ENCODE measurements around the gene RAB17.
A peak's percentile ranks its signal among the peaks of the same experiment; 100 is the strongest.

The RAB17 gene

DNA sequence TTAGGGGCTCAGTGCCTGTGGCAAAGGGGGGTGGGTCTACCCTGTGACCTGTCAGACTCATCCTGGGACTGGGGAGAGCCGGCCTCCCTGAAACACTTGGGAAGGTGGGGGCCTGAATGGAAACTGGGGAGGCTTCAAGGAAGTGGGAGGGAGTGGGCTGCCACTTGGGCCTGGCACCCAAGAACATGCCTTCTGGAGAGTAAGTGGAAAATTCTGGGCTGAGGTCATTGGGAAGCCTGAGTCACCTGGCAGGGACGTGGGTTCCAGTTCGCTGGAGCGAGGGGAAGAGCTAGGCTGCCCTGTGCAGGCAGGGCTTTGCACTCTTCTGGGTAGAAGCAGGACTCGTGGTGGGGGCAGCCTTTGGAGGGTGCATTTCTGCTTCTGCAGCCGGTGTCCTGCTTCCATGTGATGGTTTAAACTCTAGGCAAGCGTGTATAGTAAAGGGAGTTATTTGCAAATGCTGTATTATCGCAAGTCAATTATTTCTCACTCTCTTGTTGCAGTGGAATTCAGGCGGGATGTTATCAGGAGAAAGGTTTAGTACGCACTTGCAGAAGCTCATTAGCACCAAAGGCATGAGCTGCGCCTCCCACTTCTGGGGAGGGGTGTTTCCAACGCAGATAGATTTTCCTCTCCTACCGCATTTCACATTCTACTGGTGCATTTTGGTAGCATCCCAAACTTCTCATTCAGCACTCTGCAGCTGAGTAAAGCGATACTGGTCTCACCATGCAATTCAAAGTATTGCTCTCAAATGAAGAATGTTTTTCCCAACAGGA lies 40.7 kb upstream of the RAB17 start:
- no peak overlapping the region for H3K9ac ChIP-seq (ENCODE audit: low read length in 5 of 5)
- no peak overlapping the region for H3K27ac ChIP-seq (ENCODE audit: low read depth, low read length)
- peaks cover 0 to 6% (median 0%) of the 10 kb centered on the region in 5 donors for H3K9me3 ChIP-seq (ENCODE audit: control insufficient read depth in 5 of 5, low read length in 5 of 5)
- peaks cover 0 to 4% (median 0%) of the 10 kb centered on the region in 5 donors for H3K36me3 ChIP-seq (ENCODE audit: control insufficient read depth in 5 of 5, insufficient read depth in 5 of 5, low read length in 5 of 5)
- peaks cover 7 to 20% (median 19%) of the 10 kb centered on the region in 5 donors for H3K4me1 ChIP-seq (ENCODE audit: control insufficient read depth in 5 of 5, insufficient read depth in 5 of 5, low read length in 5 of 5)
- no peak overlapping the region for H3K4me3 ChIP-seq (ENCODE audit: low read depth in 1 of 5, low read length in 5 of 5)
- no peaks in the 10 kb centered on the region for H3K27me3 ChIP-seq (ENCODE audit: control insufficient read depth in 5 of 5, insufficient read depth in 4 of 5, low read length in 5 of 5)

DNA sequence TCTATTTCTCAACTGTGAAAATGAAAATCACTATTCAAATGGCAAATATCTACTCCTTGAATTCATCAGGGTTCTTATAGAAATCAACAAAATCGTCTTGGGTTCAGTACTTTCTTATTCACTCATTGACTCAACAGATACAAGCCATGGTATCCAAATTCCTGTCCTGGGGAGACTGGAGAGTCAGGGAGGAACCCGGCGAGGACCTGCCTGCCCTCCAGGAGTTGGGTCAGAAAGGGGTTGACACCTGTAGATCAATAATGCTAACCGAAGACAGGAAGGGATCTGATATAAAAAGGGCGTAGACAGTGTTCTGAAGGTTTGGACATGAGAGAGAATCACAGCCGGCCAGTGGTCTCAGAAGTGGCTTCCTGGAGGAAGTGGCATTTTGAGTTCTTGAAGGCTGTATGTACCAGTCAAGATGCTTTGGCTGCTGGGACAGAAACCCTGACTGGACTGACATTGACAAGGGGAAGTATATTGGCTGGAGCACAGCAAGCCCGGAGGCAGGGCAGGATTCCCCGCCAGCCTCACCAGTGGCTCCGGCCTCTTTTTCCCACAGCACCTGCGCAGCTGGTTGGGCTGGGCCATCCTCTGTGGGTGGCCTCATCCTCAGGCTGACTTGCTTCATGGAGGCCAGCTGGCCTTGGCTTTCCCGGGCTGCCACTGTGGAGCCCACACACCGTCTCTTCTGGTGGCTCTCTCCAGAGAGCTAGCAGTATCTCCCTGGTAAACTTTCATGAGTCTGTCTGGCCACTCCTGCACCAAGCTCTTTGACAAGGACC lies 39.9 kb upstream of the RAB17 start:
- Histone ChIP-seq H3K9ac (ENCODE audit: low read length in 5 of 5) (no peak overlapping the region), H3K4me1 (ENCODE audit: control insufficient read depth in 5 of 5, insufficient read depth in 5 of 5, low read length in 5 of 5) (peaks cover 7 to 28% (median 25%) of the 10 kb centered on the region in 5 donors), H3K36me3 (ENCODE audit: control insufficient read depth in 5 of 5, insufficient read depth in 5 of 5, low read length in 5 of 5) (peaks cover 0 to 4% (median 0%) of the 10 kb centered on the region in 5 donors), H3K27me3 (ENCODE audit: control insufficient read depth in 5 of 5, insufficient read depth in 4 of 5, low read length in 5 of 5) (no peaks in the 10 kb centered on the region), H3K4me3 (ENCODE audit: low read depth in 1 of 5, low read length in 5 of 5) (no peak overlapping the region), H3K27ac (ENCODE audit: low read depth, low read length) (no peak overlapping the region), H3K9me3 (ENCODE audit: control insufficient read depth in 5 of 5, low read length in 5 of 5) (peaks cover 0 to 6% (median 0%) of the 10 kb centered on the region in 5 donors)

DNA sequence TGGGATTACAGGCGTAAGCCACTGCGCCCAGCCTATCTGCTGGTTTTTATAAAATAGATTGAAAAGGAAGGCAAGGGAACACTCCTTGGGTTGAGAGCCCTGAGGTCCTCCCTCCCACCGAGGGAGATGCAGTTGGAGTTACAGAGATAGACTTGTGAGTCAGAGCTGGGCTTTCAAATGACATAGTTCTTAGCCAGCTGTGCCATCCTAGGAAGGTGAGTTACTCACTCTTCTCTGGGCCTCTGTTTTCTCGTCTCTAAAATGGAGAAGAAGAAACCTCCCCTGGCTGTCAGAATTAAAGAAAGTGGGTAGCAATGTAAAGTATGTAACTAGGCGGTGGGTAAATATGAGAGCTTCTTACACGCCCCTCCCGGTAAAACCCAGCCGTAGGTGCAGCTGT lies 39.2 kb upstream of the RAB17 start:
- Histone ChIP-seq H3K27ac (ENCODE audit: low read depth, low read length) (no peak overlapping the region), H3K36me3 (ENCODE audit: control insufficient read depth in 5 of 5, insufficient read depth in 5 of 5, low read length in 5 of 5) (peaks cover 0 to 4% (median 0%) of the 10 kb centered on the region in 5 donors), H3K9ac (ENCODE audit: low read length in 5 of 5) (no peak overlapping the region), H3K27me3 (ENCODE audit: control insufficient read depth in 5 of 5, insufficient read depth in 4 of 5, low read length in 5 of 5) (no peaks in the 10 kb centered on the region), H3K4me1 (ENCODE audit: control insufficient read depth in 5 of 5, insufficient read depth in 5 of 5, low read length in 5 of 5) (peaks cover 7 to 34% (median 29%) of the 10 kb centered on the region in 5 donors), H3K4me3 (ENCODE audit: low read depth in 1 of 5, low read length in 5 of 5) (no peak overlapping the region), H3K9me3 (ENCODE audit: control insufficient read depth in 5 of 5, low read length in 5 of 5) (peaks cover 0 to 6% (median 0%) of the 10 kb centered on the region in 5 donors)

DNA sequence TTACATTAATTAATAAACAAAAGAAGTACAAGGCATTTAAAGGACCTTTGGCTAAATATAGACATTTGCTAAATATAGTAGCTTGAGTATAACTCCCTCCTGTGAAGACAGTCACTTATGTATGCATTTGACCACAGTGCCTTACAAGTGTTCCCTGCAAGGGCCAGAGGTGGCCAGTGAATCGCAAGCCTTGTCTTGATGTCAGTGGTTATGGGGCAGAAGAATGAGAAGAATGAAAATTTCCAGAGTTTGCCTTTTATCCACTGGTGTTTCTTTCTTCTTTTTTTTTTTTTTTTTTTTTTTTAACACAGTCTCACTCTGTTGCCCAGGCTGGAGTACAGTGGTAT lies 38.6 kb upstream of the RAB17 start:
- H3K4me3 ChIP-seq (ENCODE audit: low read depth in 1 of 5, low read length in 5 of 5), result no peak overlapping the region
- peaks cover 7 to 39% (median 29%) of the 10 kb centered on the region in 5 donors for H3K4me1 ChIP-seq (ENCODE audit: control insufficient read depth in 5 of 5, insufficient read depth in 5 of 5, low read length in 5 of 5)
- no peaks in the 10 kb centered on the region for H3K27me3 ChIP-seq (ENCODE audit: control insufficient read depth in 5 of 5, insufficient read depth in 4 of 5, low read length in 5 of 5)
- no peak overlapping the region for H3K9ac ChIP-seq (ENCODE audit: low read length in 5 of 5)
- H3K27ac ChIP-seq (ENCODE audit: low read depth, low read length), result no peak overlapping the region
- peaks cover 0 to 3% (median 0%) of the 10 kb centered on the region in 5 donors for H3K36me3 ChIP-seq (ENCODE audit: control insufficient read depth in 5 of 5, insufficient read depth in 5 of 5, low read length in 5 of 5)
- H3K9me3 ChIP-seq (ENCODE audit: control insufficient read depth in 5 of 5, low read length in 5 of 5), result peaks cover 0 to 1% (median 0%) of the 10 kb centered on the region in 5 donors

DNA sequence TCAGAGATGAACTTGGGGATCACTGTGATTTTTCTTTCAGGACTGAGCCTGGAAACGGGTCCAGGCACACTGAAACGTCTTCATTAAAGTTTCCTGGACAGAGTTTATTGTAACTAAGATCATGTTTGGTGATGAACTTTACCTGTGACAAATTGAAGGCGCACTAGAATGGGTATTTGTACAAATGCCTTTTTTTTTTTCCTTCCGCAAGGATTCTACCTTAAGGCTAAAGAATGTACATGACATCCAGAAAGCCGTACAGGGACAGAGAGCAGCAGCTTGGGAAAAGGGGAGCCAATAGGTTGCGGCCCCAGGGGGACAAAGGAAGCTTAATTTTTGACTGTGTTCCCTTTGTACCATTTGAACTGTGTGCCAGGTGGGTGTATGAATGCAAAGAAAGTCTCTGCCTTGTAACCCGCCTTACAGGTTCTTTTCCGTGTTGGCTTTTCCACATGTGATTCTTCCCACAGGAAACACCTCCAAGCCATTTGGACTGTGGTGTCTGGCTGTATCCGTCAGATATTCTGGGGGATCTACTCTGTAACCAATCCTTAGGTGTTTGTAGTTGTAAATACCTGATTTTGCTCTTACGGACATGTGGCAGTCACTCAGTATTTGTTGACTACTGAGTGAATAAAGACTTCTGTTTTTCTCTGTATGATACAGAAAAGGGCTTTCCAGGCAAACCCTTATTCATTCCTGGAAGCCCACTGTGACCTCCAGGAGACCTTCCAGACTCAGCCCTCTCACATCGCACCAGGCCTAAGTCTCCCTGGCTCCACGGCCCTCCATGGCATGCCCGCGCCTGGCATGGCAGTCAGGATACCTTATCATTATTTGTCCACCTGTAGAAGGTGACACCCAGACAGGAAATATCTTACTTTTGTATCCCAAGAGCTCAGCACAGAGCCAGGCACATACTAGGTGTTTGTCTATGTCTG lies 38.0 kb upstream of the RAB17 start:
- Histone ChIP-seq H3K4me1 (ENCODE audit: control insufficient read depth in 5 of 5, insufficient read depth in 5 of 5, low read length in 5 of 5) (peaks cover 7 to 39% (median 29%) of the 10 kb centered on the region in 5 donors), H3K27ac (ENCODE audit: low read depth, low read length) (no peak overlapping the region), H3K9ac (ENCODE audit: low read length in 5 of 5) (peak overlapping the region in 4 of 5 donors; percentile 17 to 65 (median 42)), H3K27me3 (ENCODE audit: control insufficient read depth in 5 of 5, insufficient read depth in 4 of 5, low read length in 5 of 5) (no peaks in the 10 kb centered on the region), H3K36me3 (ENCODE audit: control insufficient read depth in 5 of 5, insufficient read depth in 5 of 5, low read length in 5 of 5) (peaks cover 0 to 3% (median 0%) of the 10 kb centered on the region in 5 donors), H3K9me3 (ENCODE audit: control insufficient read depth in 5 of 5, low read length in 5 of 5) (no peaks in the 10 kb centered on the region), H3K4me3 (ENCODE audit: low read depth in 1 of 5, low read length in 5 of 5) (peak overlapping the region; percentile 63 to 73 (median 69))

DNA sequence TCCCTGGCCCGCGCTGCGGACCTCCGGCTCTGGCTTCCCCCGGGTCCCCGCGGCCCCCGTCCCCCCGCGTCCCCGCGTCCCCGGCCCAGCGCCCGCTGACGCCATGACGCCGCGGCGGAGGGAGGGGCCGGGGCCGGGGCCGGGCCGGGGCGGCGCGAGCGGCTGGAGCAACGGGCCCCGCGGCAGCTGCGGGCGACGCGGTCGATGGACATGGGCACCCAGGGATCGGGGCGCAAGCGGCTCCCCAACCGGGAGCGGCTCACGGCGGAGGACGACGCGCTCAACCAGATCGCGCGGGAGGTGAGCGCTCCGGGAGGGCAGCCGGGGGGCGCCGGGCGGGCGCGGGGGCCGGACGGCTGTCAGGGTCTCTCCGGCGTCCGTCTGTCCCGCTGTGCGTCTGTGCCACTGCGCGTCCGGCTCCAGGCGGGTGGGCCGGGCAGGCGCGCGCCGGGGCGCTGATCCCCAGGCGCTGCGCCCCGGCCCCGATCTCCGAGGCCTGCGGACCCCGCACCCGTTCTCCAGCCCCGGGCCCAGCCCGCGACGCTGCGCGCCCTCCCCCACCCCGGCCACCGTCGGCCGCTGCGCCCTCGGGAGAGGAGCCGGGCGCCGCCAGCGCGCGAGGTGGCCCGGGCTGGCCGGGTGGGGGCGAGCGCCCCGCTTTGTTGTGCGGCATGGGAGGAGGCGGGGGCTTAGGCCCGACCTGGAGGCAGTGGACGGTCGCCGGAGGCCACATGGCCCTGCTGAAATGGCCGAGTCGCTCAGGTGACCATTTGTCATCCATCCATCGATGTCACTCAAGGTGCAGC lies 37.1 kb upstream of the RAB17 start, which contains the start of gene LRRFIP1:
Gene LRRFIP1, plus strand, starts transcription at position 147 of the 806 bp plus-strand sequence. Its CDS starts 58 bp downstream, at position 205.
- H3K9ac ChIP-seq (ENCODE audit: low read length in 5 of 5), result peak within 1 kb of the TSS in 4 of 5 donors; percentile 43 to 69 (median 50)
- peaks cover 0 to 3% (median 0%) of the 10 kb centered on the region in 5 donors for H3K36me3 ChIP-seq (ENCODE audit: control insufficient read depth in 5 of 5, insufficient read depth in 5 of 5, low read length in 5 of 5)
- H3K4me1 ChIP-seq (ENCODE audit: control insufficient read depth in 5 of 5, insufficient read depth in 5 of 5, low read length in 5 of 5), result peaks cover 5 to 39% (median 29%) of the 10 kb centered on the region in 5 donors
- no peak within 1 kb of the TSS for H3K27ac ChIP-seq (ENCODE audit: low read depth, low read length)
- H3K27me3 ChIP-seq (ENCODE audit: control insufficient read depth in 5 of 5, insufficient read depth in 4 of 5, low read length in 5 of 5), result no peaks in the 10 kb centered on the region
- H3K9me3 ChIP-seq (ENCODE audit: control insufficient read depth in 5 of 5, low read length in 5 of 5), result no peaks in the 10 kb centered on the region
- peak within 1 kb of the TSS; percentile 63 to 73 (median 69) for H3K4me3 ChIP-seq (ENCODE audit: low read depth in 1 of 5, low read length in 5 of 5)

DNA sequence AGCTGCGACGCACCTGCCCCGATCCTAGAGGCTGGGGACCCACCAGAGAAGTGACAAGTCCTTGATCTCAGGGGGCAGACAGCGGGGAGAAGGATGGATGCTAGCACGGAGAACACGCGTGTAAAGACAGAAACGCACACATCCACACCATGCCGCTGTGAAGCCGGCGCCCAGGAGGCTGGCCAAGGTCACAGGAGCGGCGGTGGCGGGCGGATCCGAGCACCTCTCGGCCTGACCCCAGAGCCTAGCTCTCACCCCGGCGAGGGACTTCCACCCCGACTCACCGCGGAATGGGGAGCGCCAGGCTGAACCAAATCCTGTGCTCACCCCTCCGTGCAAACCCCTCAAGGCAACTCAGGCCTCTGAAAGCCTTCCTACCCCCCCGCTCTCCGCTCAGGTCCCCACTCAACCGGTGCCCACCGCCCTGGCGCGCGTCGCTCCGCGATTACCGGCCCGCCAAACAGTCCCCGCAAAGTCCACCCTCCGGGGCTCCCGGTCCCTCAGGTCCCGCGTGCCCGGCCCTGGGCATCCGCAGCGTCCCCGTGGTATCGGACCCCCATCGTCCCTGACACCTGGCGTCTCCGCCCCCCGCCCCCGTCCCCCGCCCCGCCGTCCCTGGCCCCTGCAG lies 36.4 kb upstream of the RAB17 start:
- Histone ChIP-seq H3K9me3 (ENCODE audit: control insufficient read depth in 5 of 5, low read length in 5 of 5) (no peaks in the 10 kb centered on the region), H3K36me3 (ENCODE audit: control insufficient read depth in 5 of 5, insufficient read depth in 5 of 5, low read length in 5 of 5) (no peaks in the 10 kb centered on the region), H3K9ac (ENCODE audit: low read length in 5 of 5) (peak overlapping the region in 4 of 5 donors; percentile 43 to 69 (median 50)), H3K27ac (ENCODE audit: low read depth, low read length) (no peak overlapping the region), H3K27me3 (ENCODE audit: control insufficient read depth in 5 of 5, insufficient read depth in 4 of 5, low read length in 5 of 5) (no peaks in the 10 kb centered on the region), H3K4me3 (ENCODE audit: low read depth in 1 of 5, low read length in 5 of 5) (peak overlapping the region in 4 of 5 donors; percentile 42 to 61 (median 54)), H3K4me1 (ENCODE audit: control insufficient read depth in 5 of 5, insufficient read depth in 5 of 5, low read length in 5 of 5) (peaks cover 5 to 39% (median 29%) of the 10 kb centered on the region in 5 donors)

DNA sequence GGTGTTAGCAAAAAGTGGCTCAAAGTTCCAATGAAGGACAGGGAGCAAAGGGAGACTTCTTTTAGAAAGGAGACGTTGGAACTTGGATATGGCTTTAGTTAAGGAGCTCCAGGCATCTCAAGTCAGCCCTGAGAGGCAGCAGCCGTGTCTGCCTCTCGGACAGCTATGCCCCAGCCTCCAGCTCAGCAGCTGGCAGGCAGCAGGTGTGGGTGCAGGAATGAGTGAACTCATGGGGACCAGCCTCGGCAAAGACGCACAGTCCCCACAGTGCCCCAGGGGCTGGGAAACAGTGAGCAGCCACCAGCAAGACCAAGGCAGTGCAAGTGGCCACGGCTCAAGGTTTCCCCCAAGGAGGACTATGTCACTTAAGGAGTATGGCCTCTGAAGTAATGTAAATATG lies 35.2 kb upstream of the RAB17 start:
- peak overlapping the region; percentile 37 for H3K27ac ChIP-seq (ENCODE audit: low read depth, low read length)
- no peak overlapping the region for H3K9ac ChIP-seq (ENCODE audit: low read length in 5 of 5)
- no peaks in the 10 kb centered on the region for H3K9me3 ChIP-seq (ENCODE audit: control insufficient read depth in 5 of 5, low read length in 5 of 5)
- H3K27me3 ChIP-seq (ENCODE audit: control insufficient read depth in 5 of 5, insufficient read depth in 4 of 5, low read length in 5 of 5), result no peaks in the 10 kb centered on the region
- peaks cover 5 to 39% (median 29%) of the 10 kb centered on the region in 5 donors for H3K4me1 ChIP-seq (ENCODE audit: control insufficient read depth in 5 of 5, insufficient read depth in 5 of 5, low read length in 5 of 5)
- H3K36me3 ChIP-seq (ENCODE audit: control insufficient read depth in 5 of 5, insufficient read depth in 5 of 5, low read length in 5 of 5), result no peaks in the 10 kb centered on the region
- peak overlapping the region in 1 of 5 donors; percentile 6 for H3K4me3 ChIP-seq (ENCODE audit: low read depth in 1 of 5, low read length in 5 of 5)
